HCT116 (cell line): Measurements from ENCODE around the gene TM9SF1. TPM values are rescaled to one million over a fixed set of nuclear protein-coding genes. Genes with fewer than 3 reads are reported as not detected.
A peak's percentile ranks its signal among the peaks of the same experiment; 100 is the strongest.

Experiments
- ATAC-seq: fragments of 200-7000 bp; cut with Tn5 transposase; 2 replicates; pipeline ENCODE4 v1.9.1; 2020; ENCODE audit warnings: mild to moderate bottlenecking, moderate library complexity
- BruUV-seq: library from RNA; stranded (reverse); fragments of 400-500 nt; replicated peaks from 2 replicates; lab custom pipeline; 2021; lab: Mats Ljungman, UMichigan
- CTCF ChIA-PET: fragments of 300-600 bp; sonication (Branson Sonifier 250); formaldehyde crosslinking; loops from one replicate; lab custom pipeline; 2021; ENCODE audit warnings: antibody characterized with exemption; lab: Charles Lee
- POLR2A ChIA-PET: fragments of 300-600, 350-600 bp; sonication (Branson Sonifier 250); formaldehyde crosslinking; loops from one replicate; lab custom pipeline; 2021; ENCODE audit warnings: antibody characterized with exemption; lab: Charles Lee
- RAD21 ChIA-PET, 2 experiments: fragments of 300-600 bp; sonication (Branson Sonifier 250); formaldehyde crosslinking; loops; one replicate each; lab custom pipeline; 2023; ENCODE audit warnings: low total read pairs in 2 of 2; ENCODE audit not compliant: uncharacterized antibody in 2 of 2, unreplicated experiment in 2 of 2, low non-redundant PET in 1 of 2; lab: Charles Lee
- DNase-seq: peaks from one replicate; pipeline ENCODE4 v3.0.0-alpha.2; 2010; ENCODE audit warnings: low read depth, low spot score
- H2AFZ ChIP-seq: fragments of 200-600 bp; shearing (Covaris generic), sonication (generic); 2 replicates; pipeline ENCODE4 v1.6.1; 2017; ENCODE audit warnings: low read depth, mixed run types, mixed read lengths, antibody characterized with exemption, low read length; ENCODE audit not compliant: poor library complexity, severe bottlenecking
- H3K27ac ChIP-seq: 2 replicates; pipeline ENCODE4 v1.5.1; 2012; ENCODE audit warnings: low read depth, low read length
- H3K27me3 ChIP-seq: fragments of 200-600 bp; sonication (generic); 2 replicates; pipeline ENCODE4 v1.6.1; 2016; ENCODE audit warnings: mixed run types, low read length, mixed read lengths; ENCODE audit not compliant: insufficient read depth
- H3K36me3 ChIP-seq, 2 experiments: fragments of 200-500 bp in 1 of 2; fragments of 200-600 bp in 1 of 2; sonication (Bioruptor generic) in 1 of 2; sonication (generic) in 1 of 2; 2 replicates each; pipeline versions ENCODE4 v1.5.1 to v1.6.1; 2014 to 2016; ENCODE audit warnings: low read length in 2 of 2, inconsistent platforms in 1 of 2, mixed read lengths in 1 of 2, mixed run types in 1 of 2; ENCODE audit not compliant: insufficient read depth in 2 of 2, control insufficient read depth in 1 of 2
- H3K4me1 ChIP-seq, 2 experiments: fragments of 200-600 bp in 1 of 2; sonication (generic) in 1 of 2; 2 replicates each; pipeline versions ENCODE4 v1.5.1 to v1.6.1; 2012 to 2017; ENCODE audit warnings: low read length in 2 of 2, inconsistent platforms in 1 of 2, mild to moderate bottlenecking in 1 of 2, mixed read lengths in 1 of 2, mixed run types in 1 of 2, moderate library complexity in 1 of 2; ENCODE audit not compliant: insufficient read depth in 2 of 2, control insufficient read depth in 1 of 2
- H3K4me2 ChIP-seq: fragments of 200-600 bp; sonication (generic); 2 replicates; pipeline ENCODE4 v1.6.1; 2017; ENCODE audit warnings: mixed run types, low read length, mixed read lengths
- H3K4me3 ChIP-seq, 2 experiments: fragments of 200-600 bp in 1 of 2; sonication (generic) in 1 of 2; replicated peaks in 1 of 2; 2 replicates each; pipeline ENCODE4 v1.5.1; 2011 to 2016; ENCODE audit warnings: low read length in 2 of 2, control low read depth in 1 of 2, low read depth in 1 of 2, mild to moderate bottlenecking in 1 of 2, mixed read lengths in 1 of 2, mixed run types in 1 of 2
- H3K79me2 ChIP-seq: fragments of 200-600 bp; sonication (generic); 2 replicates; pipeline ENCODE4 v1.6.1; 2017; ENCODE audit warnings: mild to moderate bottlenecking, mixed run types, low read length, moderate library complexity, mixed read lengths; ENCODE audit not compliant: insufficient read depth
- H3K9ac ChIP-seq: fragments of 200-600 bp; sonication (generic); 2 replicates; pipeline ENCODE4 v1.6.1; 2016; ENCODE audit warnings: low read length, mixed read lengths
- H3K9me2 ChIP-seq: fragments of 200-600 bp; sonication (generic), shearing (Covaris generic); 2 replicates; pipeline ENCODE4 v1.6.1; 2017; ENCODE audit warnings: mixed run types, mild to moderate bottlenecking, moderate library complexity; ENCODE audit not compliant: insufficient read depth
- H3K9me3 ChIP-seq, 2 experiments: fragments of 200-500 bp in 1 of 2; fragments of 200-600 bp in 1 of 2; sonication (Bioruptor generic) in 1 of 2; sonication (generic) in 1 of 2; 2 replicates each; pipeline ENCODE4 v1.6.1; 2014 to 2017; ENCODE audit warnings: low read length in 2 of 2, mixed read lengths in 2 of 2, inconsistent platforms in 1 of 2, low read depth in 1 of 2, mild to moderate bottlenecking in 1 of 2, mixed run types in 1 of 2, moderate library complexity in 1 of 2; ENCODE audit not compliant: control insufficient read depth in 1 of 2, insufficient read depth in 1 of 2
- H4K20me1 ChIP-seq: fragments of 200-600 bp; sonication (generic), shearing (Covaris generic); 2 replicates; pipeline ENCODE4 v1.6.1; 2017; ENCODE audit warnings: mixed run types, mild to moderate bottlenecking, moderate library complexity; ENCODE audit not compliant: insufficient read depth
- CEBPB ChIP-seq: IDR thresholded peaks from 2 replicates; pipeline ENCODE4 v1.6.1; 2012; ENCODE audit warnings: low read depth
- ELF1 ChIP-seq: IDR thresholded peaks from 2 replicates; pipeline ENCODE4 v1.6.1; 2012; ENCODE audit warnings: low read depth, borderline replicate concordance
- MAX ChIP-seq: IDR thresholded peaks from 2 replicates; pipeline ENCODE4 v1.6.1; 2012
- POLR2A ChIP-seq: IDR thresholded peaks from 2 replicates; pipeline ENCODE4 v1.7.0; 2011; ENCODE audit warnings: borderline replicate concordance; ENCODE audit not compliant: insufficient read depth, insufficient read length; ENCODE audit errors: extremely low read depth
- POLR2AphosphoS5 ChIP-seq: IDR thresholded peaks from 2 replicates; pipeline ENCODE4 v1.6.1; 2011; ENCODE audit warnings: mild to moderate bottlenecking, low read depth, low read length, moderate library complexity
- RAD21 ChIP-seq: IDR thresholded peaks from 2 replicates; pipeline ENCODE4 v1.6.1; 2012; ENCODE audit warnings: low read depth, mild to moderate bottlenecking
- SP1 ChIP-seq: IDR thresholded peaks from 2 replicates; pipeline ENCODE4 v1.6.1; 2012; ENCODE audit warnings: low read depth
- intact Hi-C: fragments of 100-400 bp; cut with micrococcal nuclease; formaldehyde crosslinking; loops from 2 replicates; pipeline ENCODE4 v1.10.0; 2022
- total RNA-seq: library from RNA; stranded (reverse); gene quantifications from one replicate; pipeline ENCODE4 v1.2.1, GENCODE V29; 2021; ENCODE audit not compliant: unreplicated experiment
- TF ChIP-seq, protein P1 (sequence below): IDR thresholded peaks from 2 replicates; pipeline ENCODE4 v1.6.1; 2011; ENCODE audit warnings: mild to moderate bottlenecking, low read length, moderate library complexity; ENCODE audit not compliant: insufficient replicate concordance; ENCODE audit errors: extremely low read depth

Gene TM9SF1
- total RNA-seq, 1 experiment from 2014 or later, result 35.2 TPM

DNA sequence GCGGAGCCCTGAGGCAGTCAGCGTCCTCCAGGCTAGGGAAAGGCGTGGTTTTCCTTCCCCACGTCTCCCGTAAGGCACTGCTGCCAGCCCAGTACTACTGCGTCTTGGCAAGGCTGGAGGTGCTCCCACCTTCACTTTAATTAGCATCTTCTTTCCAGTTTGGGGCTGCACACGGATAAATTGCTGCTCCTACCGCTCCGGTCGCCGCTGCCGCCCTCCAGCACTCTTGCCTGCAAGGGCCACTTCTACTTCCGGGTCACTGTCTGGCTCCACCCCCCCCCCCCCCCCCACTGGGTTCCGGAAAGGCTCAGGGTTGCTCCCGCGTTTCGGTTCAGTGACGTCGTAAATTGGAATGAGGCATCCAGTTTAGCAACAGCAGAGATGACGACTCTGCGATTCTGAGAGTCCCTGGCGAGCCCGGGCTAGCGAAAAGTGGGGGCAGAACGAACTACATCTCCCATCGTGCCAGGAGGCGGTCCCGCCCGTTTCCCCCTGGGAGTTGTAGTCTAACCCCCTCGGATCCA lies 36.9 kb upstream of the TM9SF1 start, which contains the start of gene NEDD8:
Gene NEDD8, minus strand, starts transcription at position 247 of the 524 bp plus-strand sequence. Its CDS starts 100 bp downstream, at position 147.
- no TSS peak for BruUV-seq
- ChIA-PET RAD21 (no interaction called here), CTCF (interaction anchor here (2.1 kb wide), 1 partner anchor 10 kb away, joined by 10 read pairs; the partner anchor contains the start of gene TINF2), POLR2A (interaction anchor here (2.0 kb wide), 1 partner anchor 10 kb away, joined by 11 read pairs; the partner anchor contains the start of gene TINF2)
- peak within 1 kb of the TSS; percentile 94 for H3K9ac ChIP-seq
- peak; percentile 44 for TF ChIP-seq POLR2AphosphoS5
- no peak for TF ChIP-seq CEBPB
- peak; percentile 63; the same call in 1 of the 2 replicates for TF ChIP-seq MAX
- peak; percentile 63 for TF ChIP-seq POLR2A
- TF ChIP-seq RAD21, result no peak
- peak; percentile 59 for TF ChIP-seq SP1
- TF ChIP-seq ELF1, result peak; percentile 78
- TF ChIP-seq, protein P1, sequence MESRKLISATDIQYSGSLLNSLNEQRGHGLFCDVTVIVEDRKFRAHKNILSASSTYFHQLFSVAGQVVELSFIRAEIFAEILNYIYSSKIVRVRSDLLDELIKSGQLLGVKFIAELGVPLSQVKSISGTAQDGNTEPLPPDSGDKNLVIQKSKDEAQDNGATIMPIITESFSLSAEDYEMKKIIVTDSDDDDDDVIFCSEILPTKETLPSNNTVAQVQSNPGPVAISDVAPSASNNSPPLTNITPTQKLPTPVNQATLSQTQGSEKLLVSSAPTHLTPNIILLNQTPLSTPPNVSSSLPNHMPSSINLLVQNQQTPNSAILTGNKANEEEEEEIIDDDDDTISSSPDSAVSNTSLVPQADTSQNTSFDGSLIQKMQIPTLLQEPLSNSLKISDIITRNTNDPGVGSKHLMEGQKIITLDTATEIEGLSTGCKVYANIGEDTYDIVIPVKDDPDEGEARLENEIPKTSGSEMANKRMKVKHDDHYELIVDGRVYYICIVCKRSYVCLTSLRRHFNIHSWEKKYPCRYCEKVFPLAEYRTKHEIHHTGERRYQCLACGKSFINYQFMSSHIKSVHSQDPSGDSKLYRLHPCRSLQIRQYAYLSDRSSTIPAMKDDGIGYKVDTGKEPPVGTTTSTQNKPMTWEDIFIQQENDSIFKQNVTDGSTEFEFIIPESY, result peak; percentile 16
- H3K36me3 ChIP-seq, result peaks cover 21 to 24% of the 10 kb centered on the region in 2 experiments; a peak in 3 of 4 replicates
- intact Hi-C loops, result loop anchor here (2.0 kb wide), 1 partner anchor 15 kb away; the partner anchor contains the start of gene MDP1
- no peaks in the 10 kb centered on the region for H3K9me2 ChIP-seq
- H3K4me2 ChIP-seq, result peak within 1 kb of the TSS; percentile 89
- H3K27me3 ChIP-seq, result no peaks in the 10 kb centered on the region
- H3K9me3 ChIP-seq, result no peaks in the 10 kb centered on the region
- peaks cover 79% of the 10 kb centered on the region for H3K79me2 ChIP-seq
- peak within 1 kb of the TSS; percentile 25 for H2AFZ ChIP-seq
- peak within 1 kb of the TSS; percentile 94 for H3K27ac ChIP-seq
- peak; percentile 83 for ATAC-seq
- peak within 1 kb of the TSS; percentile 96 to 100 for H3K4me3 ChIP-seq
- no peaks in the 10 kb centered on the region for H4K20me1 ChIP-seq
- peak; percentile 81 for DNase-seq
- peaks cover 14 to 22% of the 10 kb centered on the region in 2 experiments for H3K4me1 ChIP-seq
